SK-N-SH (cell line): ENCODE results near the gene NEIL3. TPM values are rescaled to one million over a fixed set of nuclear protein-coding genes. Genes with fewer than 3 reads are reported as not detected.

Experiments used
- CTCF ChIA-PET: fragments of 300-600, 350-600 bp; formaldehyde crosslinking; extraction: SDS; loops from one replicate; lab custom pipeline; 2021; lab: Yijun Ruan, JAX
- POLR2A ChIA-PET: fragments of 350-600 bp; sonication (Branson Sonifier 250); formaldehyde crosslinking; extraction: SDS; loops from one replicate; lab custom pipeline; 2020; ENCODE audit warnings: antibody characterized with exemption, inconsistent platforms; lab: Yijun Ruan, JAX
- DNase-seq: peaks from one replicate; pipeline ENCODE4 v3.0.0; 2012
- H2AFZ ChIP-seq: fragments of 200-600 bp; sonication (generic); 2 replicates; pipeline ENCODE4 v1.8.1; 2016; ENCODE audit warnings: antibody characterized with exemption, mild to moderate bottlenecking, low read depth
- H3F3A ChIP-seq: fragments of 200-600 bp; sonication (generic); replicated peaks from 2 replicates; pipeline ENCODE3; 2016; ENCODE audit warnings: antibody characterized with exemption, mild to moderate bottlenecking; ENCODE audit not compliant: insufficient read depth
- H3K27ac ChIP-seq, 2 experiments: fragments of 200-500 bp in 1 of 2; fragments of 200-600 bp in 1 of 2; sonication (Bioruptor generic) in 1 of 2; sonication (generic), shearing (Covaris generic) in 1 of 2; 2 replicates each; pipeline versions ENCODE4 v1.5.1 to v1.6.1; 2014 to 2016; ENCODE audit warnings: low read depth in 2 of 2, inconsistent platforms in 1 of 2, low read length in 1 of 2, mild to moderate bottlenecking in 1 of 2, mixed read lengths in 1 of 2
- H3K27me3 ChIP-seq: fragments of 200-600 bp; sonication (generic), shearing (Covaris generic); 2 replicates; pipeline ENCODE4 v1.6.1; 2016; ENCODE audit warnings: mixed run types; ENCODE audit not compliant: insufficient read depth
- H3K36me3 ChIP-seq, 2 experiments: fragments of 200-500 bp in 1 of 2; fragments of 200-600 bp in 1 of 2; sonication (Bioruptor generic) in 1 of 2; sonication (generic) in 1 of 2; replicated peaks in 1 of 2; 2 replicates each; pipeline versions ENCODE3 to v1.5.1; 2014 to 2016; ENCODE audit warnings: low read length in 1 of 2, mild to moderate bottlenecking in 1 of 2; ENCODE audit not compliant: insufficient read depth in 2 of 2, control insufficient read depth in 1 of 2
- H3K4me1 ChIP-seq, 2 experiments: fragments of 200-500 bp in 1 of 2; fragments of 200-600 bp in 1 of 2; sonication (Bioruptor generic) in 1 of 2; sonication (generic), shearing (Covaris generic) in 1 of 2; 2 replicates each; pipeline versions ENCODE4 v1.5.1 to v1.6.1; 2014 to 2016; ENCODE audit warnings: low read depth in 1 of 2, low read length in 1 of 2, mixed run types in 1 of 2; ENCODE audit not compliant: insufficient read depth in 2 of 2, control insufficient read depth in 1 of 2
- H3K4me2 ChIP-seq: fragments of 200-600 bp; sonication (generic), shearing (Covaris generic); 2 replicates; pipeline ENCODE4 v1.6.1; 2017; ENCODE audit warnings: mixed run types
- H3K4me3 ChIP-seq, 2 experiments: fragments of 200-500 bp in 1 of 2; fragments of 200-600 bp in 1 of 2; sonication (Bioruptor generic) in 1 of 2; sonication (generic), shearing (Covaris generic) in 1 of 2; 2 replicates each; pipeline versions ENCODE4 v1.5.1 to v1.8.1; 2014 to 2016; ENCODE audit warnings: low read depth in 2 of 2, inconsistent platforms in 1 of 2, low read length in 1 of 2, mild to moderate bottlenecking in 1 of 2, mixed read lengths in 1 of 2, moderate library complexity in 1 of 2
- H3K79me2 ChIP-seq: fragments of 200-600 bp; sonication (generic); 2 replicates; pipeline ENCODE4 v1.8.1; 2017; ENCODE audit warnings: mild to moderate bottlenecking; ENCODE audit not compliant: insufficient read depth
- H3K9ac ChIP-seq: fragments of 200-600 bp; sonication (generic); 2 replicates; pipeline ENCODE4 v1.6.1; 2017; ENCODE audit warnings: mixed run types
- H3K9me2 ChIP-seq: fragments of 200-600 bp; sonication (generic); 2 replicates; pipeline ENCODE4 v1.6.1; 2017; ENCODE audit warnings: mixed run types
- H3K9me3 ChIP-seq: fragments of 200-600 bp; sonication (generic); 2 replicates; pipeline ENCODE4 v1.6.1; 2017; ENCODE audit warnings: mixed run types, mild to moderate bottlenecking, moderate library complexity
- H4K20me1 ChIP-seq: fragments of 200-600 bp; sonication (generic); 2 replicates; pipeline ENCODE4 v1.6.1; 2017; ENCODE audit warnings: mild to moderate bottlenecking, mixed run types; ENCODE audit not compliant: insufficient read depth
- CHD2 ChIP-seq: fragments of 150-350 bp; IDR thresholded peaks from 2 replicates; pipeline ENCODE4 v1.6.1; 2018; ENCODE audit warnings: low read length; ENCODE audit not compliant: partially characterized antibody
- EZH2phosphoT487 ChIP-seq: fragments of 200-600 bp; sonication (generic); IDR thresholded peaks from 2 replicates; pipeline ENCODE4 v1.6.1; 2017; ENCODE audit warnings: low read depth, mixed run types, mild to moderate bottlenecking, antibody characterized with exemption, moderate library complexity, borderline replicate concordance
- MEF2A ChIP-seq: IDR thresholded peaks from 2 replicates; pipeline ENCODE4 v1.4.0; 2012; ENCODE audit warnings: low read depth, borderline replicate concordance
- RAD21 ChIP-seq: IDR thresholded peaks from 2 replicates; pipeline ENCODE4 v1.6.1; 2012; ENCODE audit warnings: mild to moderate bottlenecking, low read length
- SIN3A ChIP-seq: IDR thresholded peaks from 2 replicates; pipeline ENCODE4 v1.6.1; 2012; ENCODE audit warnings: low read depth, mild to moderate bottlenecking, low read length, moderate library complexity, borderline replicate concordance
- USF1 ChIP-seq: IDR thresholded peaks from 2 replicates; pipeline ENCODE4 v1.4.0; 2012; ENCODE audit warnings: low read depth, borderline replicate concordance
- YY1 ChIP-seq: IDR thresholded peaks from 2 replicates; pipeline ENCODE4 v1.4.0; 2012; ENCODE audit warnings: low read depth, mild to moderate bottlenecking
- WGBS: methylation state at CpG from one replicate; pipeline ENCODE4 v1.1.6; 2017; ENCODE audit warnings: low lambda C conversion rate; 5-methylcytosine and 5-hydroxymethylcytosine counted together
- polyA plus RNA-seq, 3 experiments: library from polyadenylated mRNA; depleted of rRNA; stranded (reverse); fragments of >200 nt; gene quantifications; 2 replicates each; pipeline ENCODE4 v1.2.3, GENCODE V29; 2012
- TF ChIP-seq, protein P1 (sequence below): IDR thresholded peaks from 2 replicates; pipeline ENCODE4 v1.4.0; 2012; ENCODE audit warnings: low read depth, borderline replicate concordance
- TF ChIP-seq, protein P2 (sequence below): fragments of 150-350 bp; IDR thresholded peaks from 2 replicates; pipeline ENCODE4 v1.6.1; 2017; ENCODE audit warnings: antibody characterized with exemption, low read length, low read depth, borderline replicate concordance
- TF ChIP-seq, protein P3 (sequence below): IDR thresholded peaks from 2 replicates; pipeline ENCODE4 v1.6.1; 2012; ENCODE audit warnings: mild to moderate bottlenecking, low read depth, low read length, moderate library complexity

The NEIL3 gene
- polyA plus RNA-seq, 1 of the 3 experiments (the other 2 are of a cell fraction) = 3.6 TPM

DNA sequence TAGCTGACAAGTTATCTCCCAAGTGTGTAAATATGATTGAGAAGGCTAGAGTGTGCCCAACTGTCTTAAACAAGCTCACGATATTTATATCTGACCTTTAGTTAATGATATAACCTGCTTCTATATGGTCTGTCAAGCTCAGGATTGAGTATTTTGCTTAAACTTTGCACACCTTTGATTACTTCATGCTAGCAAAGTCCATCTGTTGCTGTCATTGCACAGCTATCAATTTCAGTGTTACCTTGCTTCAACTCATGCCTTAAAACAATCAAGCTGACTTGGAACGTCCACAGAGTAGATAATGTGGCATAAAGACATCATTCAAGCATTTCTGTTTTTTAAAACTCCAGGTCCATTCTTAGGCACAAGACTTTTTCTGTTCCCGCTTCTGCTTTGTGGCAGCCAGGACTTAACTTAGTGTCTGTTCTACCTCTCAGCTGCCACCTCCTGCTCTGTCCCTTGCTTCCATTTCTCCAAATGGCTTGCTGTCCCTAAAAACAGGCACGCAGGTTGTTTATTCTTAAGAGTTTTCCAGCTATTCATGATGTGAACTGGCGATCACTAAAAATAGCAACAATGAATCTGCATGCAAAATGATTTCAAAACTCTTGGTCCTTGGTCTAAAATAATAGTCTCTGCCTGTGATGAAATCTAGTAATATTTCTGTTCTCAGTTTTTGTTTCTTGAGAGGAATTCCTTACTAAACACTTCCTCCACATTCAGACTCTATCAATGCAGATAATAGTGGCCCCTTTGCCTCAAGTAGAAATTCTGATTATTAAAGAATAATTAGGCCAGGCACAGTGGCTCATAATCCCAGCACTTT, 16.3 kb upstream of the NEIL3 start:
- Histone ChIP-seq H3K9me2 (no peaks in the 10 kb centered on the region), H4K20me1 (no peaks in the 10 kb centered on the region), H3K4me2 (no peak overlapping the region), H3K36me3 (no peaks in the 10 kb centered on the region), H3K4me3 (no peak overlapping the region), H3F3A (no peaks in the 10 kb centered on the region), H3K4me1 (no peaks in the 10 kb centered on the region), H3K27me3 (no peaks in the 10 kb centered on the region), H3K9me3 (0 out of 2 replicates have a peak, but pooled peaks cover 6% of the 10 kb centered on the region), H3K9ac (no peak overlapping the region), H3K79me2 (no peaks in the 10 kb centered on the region), H2AFZ (peak overlapping the region; percentile 45; the same call in 1 of the 2 replicates), H3K27ac (no peak overlapping the region)
- ChIA-PET CTCF (interaction anchor here (1.1 to 1.4 kb wide), 3 partner anchors 8 to 45 kb away, joined by 3 to 5 read pairs (median 3); no protein-coding TSS in a partner anchor), POLR2A (no interaction called here)
- DNase-seq = no peak
- TF ChIP-seq, protein P1, sequence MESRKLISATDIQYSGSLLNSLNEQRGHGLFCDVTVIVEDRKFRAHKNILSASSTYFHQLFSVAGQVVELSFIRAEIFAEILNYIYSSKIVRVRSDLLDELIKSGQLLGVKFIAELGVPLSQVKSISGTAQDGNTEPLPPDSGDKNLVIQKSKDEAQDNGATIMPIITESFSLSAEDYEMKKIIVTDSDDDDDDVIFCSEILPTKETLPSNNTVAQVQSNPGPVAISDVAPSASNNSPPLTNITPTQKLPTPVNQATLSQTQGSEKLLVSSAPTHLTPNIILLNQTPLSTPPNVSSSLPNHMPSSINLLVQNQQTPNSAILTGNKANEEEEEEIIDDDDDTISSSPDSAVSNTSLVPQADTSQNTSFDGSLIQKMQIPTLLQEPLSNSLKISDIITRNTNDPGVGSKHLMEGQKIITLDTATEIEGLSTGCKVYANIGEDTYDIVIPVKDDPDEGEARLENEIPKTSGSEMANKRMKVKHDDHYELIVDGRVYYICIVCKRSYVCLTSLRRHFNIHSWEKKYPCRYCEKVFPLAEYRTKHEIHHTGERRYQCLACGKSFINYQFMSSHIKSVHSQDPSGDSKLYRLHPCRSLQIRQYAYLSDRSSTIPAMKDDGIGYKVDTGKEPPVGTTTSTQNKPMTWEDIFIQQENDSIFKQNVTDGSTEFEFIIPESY = no peak
- TF ChIP-seq EZH2phosphoT487 (no peak), CHD2 (no peak), USF1 (no peak), SIN3A (no peak), YY1 (no peak), MEF2A (no peak), RAD21 (no peak)
- TF ChIP-seq, protein P2, sequence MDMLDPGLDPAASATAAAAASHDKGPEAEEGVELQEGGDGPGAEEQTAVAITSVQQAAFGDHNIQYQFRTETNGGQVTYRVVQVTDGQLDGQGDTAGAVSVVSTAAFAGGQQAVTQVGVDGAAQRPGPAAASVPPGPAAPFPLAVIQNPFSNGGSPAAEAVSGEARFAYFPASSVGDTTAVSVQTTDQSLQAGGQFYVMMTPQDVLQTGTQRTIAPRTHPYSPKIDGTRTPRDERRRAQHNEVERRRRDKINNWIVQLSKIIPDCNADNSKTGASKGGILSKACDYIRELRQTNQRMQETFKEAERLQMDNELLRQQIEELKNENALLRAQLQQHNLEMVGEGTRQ = no peak
- TF ChIP-seq, protein P3, sequence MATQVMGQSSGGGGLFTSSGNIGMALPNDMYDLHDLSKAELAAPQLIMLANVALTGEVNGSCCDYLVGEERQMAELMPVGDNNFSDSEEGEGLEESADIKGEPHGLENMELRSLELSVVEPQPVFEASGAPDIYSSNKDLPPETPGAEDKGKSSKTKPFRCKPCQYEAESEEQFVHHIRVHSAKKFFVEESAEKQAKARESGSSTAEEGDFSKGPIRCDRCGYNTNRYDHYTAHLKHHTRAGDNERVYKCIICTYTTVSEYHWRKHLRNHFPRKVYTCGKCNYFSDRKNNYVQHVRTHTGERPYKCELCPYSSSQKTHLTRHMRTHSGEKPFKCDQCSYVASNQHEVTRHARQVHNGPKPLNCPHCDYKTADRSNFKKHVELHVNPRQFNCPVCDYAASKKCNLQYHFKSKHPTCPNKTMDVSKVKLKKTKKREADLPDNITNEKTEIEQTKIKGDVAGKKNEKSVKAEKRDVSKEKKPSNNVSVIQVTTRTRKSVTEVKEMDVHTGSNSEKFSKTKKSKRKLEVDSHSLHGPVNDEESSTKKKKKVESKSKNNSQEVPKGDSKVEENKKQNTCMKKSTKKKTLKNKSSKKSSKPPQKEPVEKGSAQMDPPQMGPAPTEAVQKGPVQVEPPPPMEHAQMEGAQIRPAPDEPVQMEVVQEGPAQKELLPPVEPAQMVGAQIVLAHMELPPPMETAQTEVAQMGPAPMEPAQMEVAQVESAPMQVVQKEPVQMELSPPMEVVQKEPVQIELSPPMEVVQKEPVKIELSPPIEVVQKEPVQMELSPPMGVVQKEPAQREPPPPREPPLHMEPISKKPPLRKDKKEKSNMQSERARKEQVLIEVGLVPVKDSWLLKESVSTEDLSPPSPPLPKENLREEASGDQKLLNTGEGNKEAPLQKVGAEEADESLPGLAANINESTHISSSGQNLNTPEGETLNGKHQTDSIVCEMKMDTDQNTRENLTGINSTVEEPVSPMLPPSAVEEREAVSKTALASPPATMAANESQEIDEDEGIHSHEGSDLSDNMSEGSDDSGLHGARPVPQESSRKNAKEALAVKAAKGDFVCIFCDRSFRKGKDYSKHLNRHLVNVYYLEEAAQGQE = no peak
- WGBS = 65% methylated on average over 5 of the region's 5 CpGs
